Cardiac fibroblast (primary cell): ENCODE measurements around the gene SOX15.

Experiments
- DNase-seq, 2 donors: peaks; one replicate each; pipeline versions ENCODE4 v3.0.0 to v3.0.0-alpha.2; 2010; ENCODE audit warnings: low read depth in 2 of 2
- H3K4me3 ChIP-seq, 2 donors: replicated peaks in 1 of 2; 1 replicate in 1 of 2; 2 replicates in 1 of 2; pipeline ENCODE4 v1.5.1; 2011; ENCODE audit warnings: low read depth in 2 of 2, low read length in 2 of 2, mild to moderate bottlenecking in 2 of 2, moderate library complexity in 1 of 2
- TF ChIP-seq, protein P1 (sequence below): IDR thresholded peaks from one replicate; pipeline ENCODE4 v1.5.1; 2011; ENCODE audit warnings: low read depth, mild to moderate bottlenecking, low read length, inconsistent platforms

Gene SOX15

DNA sequence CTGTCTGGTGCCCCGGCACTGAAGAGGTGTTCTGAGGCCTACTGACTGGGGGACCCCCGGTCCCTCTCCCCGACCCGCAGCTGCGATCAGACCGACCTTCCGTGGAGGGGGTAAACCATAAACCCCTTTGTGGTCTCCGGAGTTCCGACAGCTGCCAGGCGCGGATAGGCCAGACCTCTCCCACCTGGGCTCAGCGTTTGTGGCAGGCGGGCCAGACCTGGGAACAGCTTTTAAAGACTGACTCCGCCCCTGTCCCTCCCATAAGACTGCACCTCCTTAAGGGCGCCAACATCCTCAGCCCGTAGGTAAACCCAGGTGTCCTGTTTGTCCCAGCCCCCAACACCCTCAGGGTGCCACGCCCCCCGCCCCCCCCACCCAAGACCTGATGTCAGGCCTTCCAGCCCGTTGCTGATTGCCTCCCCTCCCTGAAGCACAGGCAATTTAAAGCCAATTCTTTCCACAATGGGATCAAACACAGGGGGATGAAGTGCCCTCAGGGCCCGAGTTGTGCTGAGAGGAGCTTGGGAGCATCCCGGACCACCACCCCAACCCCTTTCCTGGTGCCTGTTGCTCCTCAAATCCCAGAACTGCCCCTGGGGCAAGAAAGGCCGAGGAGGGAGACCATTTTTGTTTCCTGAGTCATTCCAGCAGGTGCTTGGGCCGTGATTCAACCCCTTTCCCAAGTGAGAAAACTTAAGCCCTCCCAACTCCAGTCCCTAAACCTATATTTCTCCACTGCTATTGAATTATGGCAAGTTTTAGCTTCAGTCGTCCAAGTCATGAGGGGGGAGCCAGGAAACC lies at the start of gene SOX15:
Gene SOX15, minus strand, starts transcription at position 204 of the 801 bp plus-strand sequence. CDS start 418 bp downstream, outside the sequence.
- H3K4me3 ChIP-seq, result no peak within 1 kb of the TSS
- TF ChIP-seq, protein P1, sequence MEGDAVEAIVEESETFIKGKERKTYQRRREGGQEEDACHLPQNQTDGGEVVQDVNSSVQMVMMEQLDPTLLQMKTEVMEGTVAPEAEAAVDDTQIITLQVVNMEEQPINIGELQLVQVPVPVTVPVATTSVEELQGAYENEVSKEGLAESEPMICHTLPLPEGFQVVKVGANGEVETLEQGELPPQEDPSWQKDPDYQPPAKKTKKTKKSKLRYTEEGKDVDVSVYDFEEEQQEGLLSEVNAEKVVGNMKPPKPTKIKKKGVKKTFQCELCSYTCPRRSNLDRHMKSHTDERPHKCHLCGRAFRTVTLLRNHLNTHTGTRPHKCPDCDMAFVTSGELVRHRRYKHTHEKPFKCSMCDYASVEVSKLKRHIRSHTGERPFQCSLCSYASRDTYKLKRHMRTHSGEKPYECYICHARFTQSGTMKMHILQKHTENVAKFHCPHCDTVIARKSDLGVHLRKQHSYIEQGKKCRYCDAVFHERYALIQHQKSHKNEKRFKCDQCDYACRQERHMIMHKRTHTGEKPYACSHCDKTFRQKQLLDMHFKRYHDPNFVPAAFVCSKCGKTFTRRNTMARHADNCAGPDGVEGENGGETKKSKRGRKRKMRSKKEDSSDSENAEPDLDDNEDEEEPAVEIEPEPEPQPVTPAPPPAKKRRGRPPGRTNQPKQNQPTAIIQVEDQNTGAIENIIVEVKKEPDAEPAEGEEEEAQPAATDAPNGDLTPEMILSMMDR, result no peak
- peak in 1 of 2 donors; percentile 66 for DNase-seq

DNA sequence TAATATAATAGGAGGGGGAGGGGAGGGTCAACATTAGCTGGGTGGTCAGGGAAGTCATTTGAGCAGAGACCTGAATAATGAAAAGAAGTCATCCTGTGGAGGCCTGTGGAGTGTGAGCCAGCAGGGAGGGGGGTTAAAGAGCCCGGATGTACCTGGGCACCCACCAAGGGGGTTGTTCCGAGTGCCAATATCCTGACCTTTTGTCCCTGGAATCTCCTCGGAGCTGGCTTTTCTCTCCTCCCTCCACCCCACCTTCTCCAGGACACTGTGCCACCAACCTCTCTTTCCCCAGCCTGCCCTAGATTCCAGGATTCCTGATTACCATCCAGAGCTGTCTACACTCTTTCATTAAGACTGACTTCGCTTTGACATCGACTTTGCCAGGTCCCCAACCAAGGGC lies 46.3 kb upstream of the SOX15 start:
- TF ChIP-seq, protein P1, result no peak
- no peak for DNase-seq
- H3K4me3 ChIP-seq, result no peak overlapping the region

DNA sequence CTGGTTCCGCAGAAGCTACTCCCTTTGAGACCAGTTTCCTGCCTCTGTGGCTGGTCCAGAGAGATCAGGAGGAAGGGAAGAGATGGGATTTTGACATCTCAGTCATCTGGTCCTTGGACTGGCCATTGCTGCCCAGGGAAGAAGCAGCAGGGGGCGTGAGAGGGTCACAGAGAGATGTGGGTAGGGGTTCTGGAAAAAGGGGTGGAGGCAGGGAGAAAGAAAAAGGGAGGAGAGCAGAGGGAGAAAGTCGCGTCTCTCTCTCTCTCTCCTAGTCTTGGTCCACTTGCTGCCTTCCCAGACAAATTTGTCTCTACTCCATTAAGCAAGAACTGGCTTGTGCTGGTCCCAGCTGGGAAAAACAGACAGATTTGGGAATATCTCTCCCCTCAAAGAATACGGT lies 44.5 kb upstream of the SOX15 start:
- H3K4me3 ChIP-seq, result no peak overlapping the region
- TF ChIP-seq, protein P1, result peak; percentile 75
- peak; percentile 48 to 72 for DNase-seq

DNA sequence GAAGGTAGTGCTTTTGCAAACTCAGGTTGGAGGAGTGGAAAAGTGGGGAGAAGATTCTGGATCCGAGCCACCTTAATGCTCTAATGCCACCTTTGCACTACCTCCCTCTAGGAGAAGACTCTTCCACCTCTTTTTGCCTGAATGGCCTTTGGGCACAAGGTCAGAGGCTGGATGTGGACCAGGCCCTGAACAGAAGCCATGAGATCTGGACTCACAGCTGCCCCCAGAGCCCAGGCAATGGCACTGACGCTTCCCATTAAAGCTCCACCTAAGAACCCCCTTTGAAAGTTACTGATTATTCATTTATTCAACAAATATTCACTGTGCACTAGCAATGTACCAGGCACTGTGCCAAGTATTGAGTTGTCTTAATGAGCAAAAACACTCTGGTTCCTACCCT lies 43.2 kb upstream of the SOX15 start:
- H3K4me3 ChIP-seq, result no peak overlapping the region
- no peak for DNase-seq
- TF ChIP-seq, protein P1, result no peak

DNA sequence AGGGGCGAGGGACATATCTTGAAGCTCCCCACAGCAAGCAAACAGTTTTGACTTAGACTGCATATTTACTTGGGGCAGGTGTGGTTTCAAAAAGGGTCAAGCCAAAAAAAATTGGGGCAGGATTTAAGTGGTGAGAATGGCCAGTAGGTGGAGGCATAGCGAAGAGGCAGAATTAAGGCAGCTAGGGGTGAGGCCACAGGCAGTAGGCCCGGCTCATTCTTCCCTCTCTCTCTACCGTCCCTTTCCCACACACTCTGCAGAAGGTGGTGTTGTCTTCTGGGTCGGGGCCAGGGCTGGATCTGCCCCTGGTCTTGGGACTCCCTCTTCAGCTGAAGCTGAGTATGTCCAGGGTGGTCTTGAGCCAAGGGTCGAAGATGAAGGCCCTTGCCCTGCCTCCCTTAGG lies 42.6 kb upstream of the SOX15 start:
- TF ChIP-seq, protein P1, result peak; percentile 64
- no peak overlapping the region for H3K4me3 ChIP-seq
- DNase-seq, result peak; percentile 75 to 76

DNA sequence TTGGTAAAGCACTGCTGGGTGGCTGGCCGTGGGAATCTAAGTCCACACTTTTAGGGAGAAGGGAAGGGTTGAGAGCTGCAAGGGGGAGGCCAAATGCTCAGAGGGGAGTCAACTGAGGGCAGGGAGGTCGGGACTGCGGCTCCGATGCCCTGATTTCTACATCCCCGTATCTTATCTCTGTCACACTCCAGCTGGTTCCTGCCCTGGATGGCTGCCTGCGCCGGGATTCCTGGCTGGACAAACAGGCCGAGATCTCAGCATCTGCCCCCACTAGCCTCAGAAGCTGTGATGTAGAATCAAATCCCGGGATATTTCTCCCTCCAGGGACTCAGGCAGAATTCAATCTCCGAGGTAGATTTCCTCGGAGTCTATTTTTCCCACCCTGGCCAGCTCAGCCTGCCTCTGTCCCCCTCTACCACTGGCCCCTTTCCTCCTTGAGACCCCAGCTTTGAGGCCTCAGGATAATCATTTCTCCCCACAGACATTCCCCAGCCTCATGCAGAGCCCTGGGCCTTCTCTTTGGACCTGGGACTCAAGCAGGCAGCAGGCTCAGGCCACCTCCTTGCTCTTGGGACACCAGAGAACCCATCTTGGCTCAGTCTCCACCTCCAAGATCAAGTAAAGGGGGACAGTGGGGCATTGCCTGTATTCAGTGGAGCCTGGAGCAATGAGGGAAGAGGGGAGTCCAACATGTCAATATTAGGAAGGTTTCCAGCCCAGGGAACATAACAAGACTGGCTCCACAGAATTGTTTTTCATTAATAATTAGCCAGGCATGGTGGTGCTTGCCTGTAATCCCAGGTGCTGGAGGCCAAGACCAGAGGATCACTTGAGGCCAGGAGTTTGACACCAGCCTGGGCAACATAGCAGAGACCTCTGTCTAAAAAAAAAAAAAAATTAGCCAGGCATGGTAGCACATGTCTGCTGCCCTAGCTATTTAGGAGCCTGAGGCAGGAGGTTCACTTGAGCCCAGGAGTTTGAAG lies 41.8 kb upstream of the SOX15 start:
- H3K4me3 ChIP-seq, result no peak overlapping the region
- TF ChIP-seq, protein P1, result no peak

More for the DNA sequence above, 41.8 kb upstream of the SOX15 start:
- no peak for DNase-seq
